GM18505 (cell line): ENCODE results near the gene CBS.

Experiments
- ATAC-seq: cut with Tn5 transposase; IDR thresholded peaks from one replicate; pipeline ENCODE4 v1.9.1; 2021; ENCODE audit not compliant: unreplicated experiment
- POLR2A ChIP-seq: IDR thresholded peaks from 4 replicates; pipeline ENCODE4 v1.6.1; 2011; ENCODE audit warnings: borderline replicate concordance; ENCODE audit not compliant: insufficient read depth, insufficient read length; ENCODE audit errors: extremely low read depth

CBS gene

DNA sequence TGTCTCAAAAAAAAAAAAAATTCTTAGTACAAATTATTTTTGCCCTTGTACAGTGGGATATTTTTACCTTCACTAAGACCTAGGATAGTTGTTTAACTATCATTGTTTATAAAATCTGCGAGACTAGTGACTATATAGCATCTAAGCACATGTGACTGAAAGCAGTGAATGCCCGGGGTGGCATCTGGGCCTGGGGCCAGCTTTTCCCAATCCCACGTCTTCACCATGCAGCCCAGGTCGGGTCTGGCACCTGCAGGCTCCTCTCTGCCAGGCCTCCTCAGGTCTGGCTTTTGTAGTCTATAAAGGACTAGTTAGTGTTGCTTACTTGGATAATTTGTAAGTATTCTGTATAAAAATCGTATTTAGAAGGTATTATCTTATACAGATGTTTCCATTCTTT, 40.8 kb downstream of the CBS start:
- no peak for ATAC-seq
- no peak for TF ChIP-seq POLR2A

DNA sequence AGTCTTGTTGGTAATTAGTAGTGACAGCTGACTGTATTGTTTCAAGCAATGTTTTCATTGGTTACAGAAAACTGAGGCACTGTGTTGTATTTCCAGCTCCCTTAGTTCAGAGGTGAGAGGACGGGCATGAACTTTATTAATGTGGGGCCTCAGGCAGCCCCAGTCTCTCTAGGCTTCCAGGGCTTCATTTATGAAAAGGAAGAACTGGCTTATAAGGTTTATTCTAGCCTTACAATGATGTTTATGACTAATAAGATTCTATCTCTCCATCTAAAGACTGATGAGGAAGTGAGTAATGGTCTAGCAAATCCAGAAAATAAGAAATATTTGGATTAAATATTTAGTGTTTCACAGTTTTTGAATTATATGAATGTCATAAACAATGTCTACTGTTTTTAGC, 41.5 kb downstream of the CBS start:
- ATAC-seq = no peak
- no peak for TF ChIP-seq POLR2A

DNA sequence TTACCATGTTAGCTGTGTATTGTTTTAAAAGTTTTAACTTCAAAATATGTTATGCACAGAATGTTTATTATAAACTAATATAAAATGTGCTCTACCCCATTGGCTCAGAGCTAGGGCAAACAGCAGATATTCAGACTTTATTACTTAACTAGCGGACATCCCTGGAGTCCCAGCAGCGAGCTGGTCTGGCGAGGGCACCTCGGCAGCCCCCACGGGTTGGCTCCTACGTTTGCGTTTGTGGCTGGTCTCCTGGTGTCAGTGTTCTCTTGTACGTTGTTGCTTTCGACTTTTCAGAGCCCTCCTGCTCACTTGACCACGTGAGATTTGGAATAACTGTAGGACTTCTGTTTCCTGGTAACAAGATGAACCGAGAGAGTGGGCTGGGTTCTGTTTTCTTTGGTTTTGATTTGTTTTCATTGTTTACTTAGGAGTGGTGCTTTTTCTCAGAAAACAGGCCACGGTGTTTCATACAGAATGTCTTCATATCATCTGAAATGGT, 44.5 kb downstream of the CBS start:
- ATAC-seq = no peak
- no peak for TF ChIP-seq POLR2A

DNA sequence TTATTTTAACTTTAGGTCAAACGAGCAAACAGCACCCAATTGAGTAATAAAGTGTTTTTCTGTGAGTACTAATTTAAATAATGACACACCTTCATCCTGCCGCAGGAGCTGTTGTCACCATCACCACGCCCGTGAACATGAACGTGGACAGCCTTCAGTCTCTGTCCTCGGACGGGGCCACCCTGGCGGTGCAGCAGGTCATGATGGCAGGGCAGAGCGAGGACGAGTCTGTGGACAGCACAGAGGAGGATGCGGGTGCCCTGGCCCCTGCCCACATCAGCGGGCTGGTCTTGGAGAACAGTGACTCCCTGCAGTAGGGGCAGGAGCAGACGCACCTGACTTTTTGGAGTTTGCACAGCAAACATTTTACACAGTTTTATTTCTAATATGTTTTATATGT, 45.9 kb downstream of the CBS start:
- ATAC-seq = no peak
- no peak for TF ChIP-seq POLR2A

DNA sequence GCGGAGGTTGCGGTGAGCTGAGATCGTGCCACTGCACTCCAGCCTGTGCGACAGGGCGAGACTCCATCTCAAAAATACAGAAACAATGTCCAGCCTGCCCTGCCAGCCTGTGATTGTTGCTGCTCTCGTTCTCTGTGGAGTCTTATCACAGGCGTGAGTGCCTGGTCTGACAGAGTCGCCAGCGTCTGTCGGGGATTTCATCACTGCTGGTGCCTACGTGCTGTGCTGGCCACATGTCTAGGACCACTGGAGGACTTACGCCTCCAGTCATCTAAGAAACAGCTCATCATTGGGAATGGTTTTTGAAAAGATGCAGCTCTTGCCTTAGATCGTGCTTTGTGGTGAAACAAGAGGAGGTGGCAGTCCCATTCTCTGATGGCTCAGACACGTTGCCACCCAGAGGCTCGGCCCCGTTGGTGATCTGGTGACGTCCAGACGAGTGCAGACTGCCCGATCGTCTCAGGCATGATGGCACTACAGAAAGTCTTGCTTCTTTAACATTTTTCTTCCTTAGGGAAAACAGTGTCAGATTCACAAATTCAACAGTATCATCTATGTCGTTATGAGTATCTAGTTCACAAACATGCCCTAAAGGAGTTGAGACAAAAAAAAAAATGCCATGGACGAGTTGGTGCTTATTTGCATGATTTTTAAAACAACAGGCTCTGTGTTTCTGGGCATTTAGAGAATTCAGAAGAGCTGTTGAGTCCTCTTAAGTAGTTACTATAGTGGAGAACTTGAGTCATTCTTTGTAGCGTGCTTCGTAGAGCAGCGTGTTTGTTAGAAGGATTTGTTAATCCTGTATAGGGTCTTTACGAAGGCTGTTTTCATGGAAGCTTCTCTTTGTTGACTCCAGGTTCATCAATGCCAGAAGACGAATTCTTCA, 47.5 kb downstream of the CBS start:
- ATAC-seq = no peak
- no peak for TF ChIP-seq POLR2A

DNA sequence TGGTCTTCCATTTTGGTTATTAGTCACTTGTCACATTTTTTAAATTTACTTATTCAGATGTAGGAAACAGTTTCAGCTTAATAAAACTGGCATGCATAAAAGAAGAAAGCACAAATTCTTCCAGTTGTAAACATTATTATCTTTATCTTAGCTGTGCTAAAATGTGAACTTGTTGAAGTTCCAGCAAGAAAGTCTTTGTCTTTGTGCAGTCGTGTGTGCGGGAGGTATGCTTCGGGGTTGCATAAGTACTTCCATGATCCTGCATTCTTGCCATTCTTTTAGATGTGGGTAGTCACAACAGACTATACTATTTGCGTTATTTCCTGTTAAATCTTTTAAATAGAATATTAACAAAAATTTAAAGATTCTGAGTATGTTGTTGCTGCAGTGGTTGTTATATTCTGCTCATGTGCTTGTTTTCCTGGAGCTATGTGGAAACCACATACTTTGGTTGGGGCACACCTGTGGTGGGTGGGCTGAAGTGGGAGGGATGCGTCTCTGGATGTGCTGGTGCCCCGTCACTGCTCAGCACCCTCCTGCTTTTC, 49.9 kb downstream of the CBS start:
- no peak for TF ChIP-seq POLR2A
- ATAC-seq = no peak

DNA sequence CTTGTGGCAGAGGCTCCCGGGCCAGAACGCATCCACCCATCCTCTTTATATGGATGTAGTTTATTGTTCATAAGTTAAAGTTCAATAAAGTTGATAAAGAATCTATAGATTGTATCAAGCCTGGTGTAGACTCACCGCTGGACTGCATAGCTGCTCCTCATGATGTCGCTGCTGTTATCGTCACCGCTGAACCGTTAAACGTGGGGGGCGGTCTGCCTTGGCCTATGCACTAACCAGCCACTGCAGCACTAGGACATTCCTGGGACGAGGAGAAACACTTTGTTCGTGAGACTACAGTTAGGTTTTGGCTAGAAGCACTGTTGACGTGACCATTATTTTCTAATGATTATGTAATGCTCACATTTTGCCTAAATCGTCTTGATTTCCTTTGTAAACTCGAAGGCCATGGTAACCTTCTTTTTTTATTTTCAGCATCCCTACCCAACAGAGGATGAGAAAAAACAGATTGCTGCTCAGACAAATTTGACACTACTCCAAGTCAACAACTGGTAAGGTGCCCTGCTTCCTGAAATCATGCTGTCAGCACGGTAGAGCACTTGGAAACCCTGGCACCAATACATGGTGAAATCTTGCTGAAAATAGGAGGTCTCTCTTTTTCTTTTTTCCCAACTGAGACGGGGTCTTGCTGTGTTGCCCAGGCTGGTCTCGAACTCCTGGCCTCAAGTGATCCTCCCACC, 51.0 kb downstream of the CBS start:
- TF ChIP-seq POLR2A = no peak
- ATAC-seq = no peak

DNA sequence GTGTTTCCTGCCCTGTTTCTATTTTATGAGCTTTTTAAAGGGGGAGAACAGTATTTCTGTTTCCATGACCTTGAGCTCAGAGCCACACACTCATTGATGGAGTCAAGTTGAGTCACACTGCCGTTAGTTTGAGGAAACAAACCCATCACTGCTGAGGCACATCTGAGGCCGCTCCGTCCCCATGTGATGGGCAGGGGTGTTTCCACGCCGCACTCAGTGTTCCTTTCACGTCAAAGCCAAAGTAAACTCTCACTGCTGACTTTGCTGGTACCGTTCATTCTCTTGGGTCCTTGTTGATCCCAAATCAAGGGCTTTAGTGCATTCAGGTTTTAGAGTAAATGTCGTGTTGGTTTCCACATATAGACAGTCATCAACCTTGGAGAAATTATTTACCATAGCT, 52.5 kb downstream of the CBS start:
- no peak for ATAC-seq
- TF ChIP-seq POLR2A = no peak

DNA sequence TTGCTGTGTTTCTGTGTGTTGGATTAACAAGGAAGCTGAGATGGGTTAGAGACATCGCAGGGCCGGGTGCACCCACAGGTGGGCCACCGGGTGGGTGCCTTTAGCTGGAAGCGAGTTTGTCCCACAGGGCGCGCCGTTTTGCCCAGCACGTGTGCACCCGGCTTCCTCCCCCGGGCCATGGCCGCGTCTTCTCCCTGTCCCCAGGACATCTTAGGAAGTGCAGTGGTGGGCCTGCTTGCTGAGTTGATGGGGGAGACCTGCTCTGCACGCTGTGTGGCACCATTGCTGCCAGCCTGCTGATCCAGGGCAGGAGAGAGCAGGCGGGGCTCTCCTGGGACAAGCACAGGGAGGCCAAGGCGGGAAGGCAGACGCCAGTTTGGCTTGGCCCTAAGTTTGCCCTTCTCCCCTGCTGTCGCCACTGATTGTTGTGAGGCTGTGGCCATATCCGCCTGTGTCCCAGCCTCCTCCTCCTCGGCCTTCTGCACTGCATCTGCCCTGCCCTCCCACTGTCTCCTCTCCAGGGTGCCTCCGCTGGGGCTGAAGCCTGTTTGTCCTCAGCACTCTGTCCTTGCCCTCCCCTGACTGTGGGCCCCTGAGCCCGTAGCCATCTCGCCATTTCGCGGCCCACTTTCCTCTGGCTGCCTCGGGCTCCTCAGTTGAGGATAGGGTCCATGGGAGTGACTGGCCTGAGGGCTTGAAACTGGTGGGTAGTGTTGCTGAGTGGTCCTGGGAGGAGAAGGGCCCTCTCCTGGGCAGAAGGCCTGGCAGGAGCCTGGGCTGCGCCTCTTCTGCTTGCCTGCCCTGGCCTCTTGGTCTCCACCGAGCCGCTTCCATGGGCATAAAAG, 53.7 kb downstream of the CBS start:
- no peak for TF ChIP-seq POLR2A

DNA sequence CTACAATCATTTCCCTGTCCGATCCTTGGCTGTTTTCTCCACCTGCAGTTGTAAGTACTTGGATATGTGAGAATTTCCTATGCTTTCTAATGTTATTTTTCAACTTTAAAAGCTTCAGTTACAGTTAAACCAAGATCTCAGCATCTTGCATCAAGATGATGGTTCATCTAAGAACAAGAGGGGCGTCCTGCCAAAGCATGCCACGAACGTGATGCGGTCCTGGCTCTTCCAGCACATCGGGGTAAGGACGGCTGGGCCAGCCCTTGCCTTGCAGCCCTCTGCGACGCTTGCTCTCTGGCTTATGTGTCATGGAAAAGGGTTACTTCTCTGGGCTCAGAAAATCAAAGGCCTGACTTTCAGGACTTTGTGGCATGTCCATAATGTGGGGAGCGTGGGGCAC, 54.4 kb downstream of the CBS start:
- no peak for ATAC-seq
- TF ChIP-seq POLR2A = no peak

More for the DNA sequence above, 53.7 kb downstream of the CBS start:
- ATAC-seq = no peak

DNA sequence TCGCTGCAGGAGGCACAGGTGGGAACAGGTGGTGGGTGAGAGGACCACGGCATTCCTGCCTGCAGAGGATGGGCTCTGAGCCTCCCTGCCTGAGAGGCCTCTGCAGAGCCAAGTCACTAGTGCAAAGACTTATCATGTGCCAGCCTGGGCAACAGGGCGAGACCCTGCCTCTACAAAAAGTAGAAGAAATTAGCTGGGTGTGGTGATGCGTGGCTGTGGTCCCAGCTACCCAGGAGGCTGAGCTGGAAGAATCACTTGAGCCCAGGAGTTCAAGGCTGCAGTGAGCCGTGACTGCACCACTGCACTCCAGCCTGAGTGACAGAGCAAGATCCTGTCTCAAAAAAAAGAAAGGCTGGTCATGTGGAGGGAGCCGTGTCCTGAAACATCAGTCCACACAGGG, 54.9 kb downstream of the CBS start:
- ATAC-seq = no peak
- no peak for TF ChIP-seq POLR2A

DNA sequence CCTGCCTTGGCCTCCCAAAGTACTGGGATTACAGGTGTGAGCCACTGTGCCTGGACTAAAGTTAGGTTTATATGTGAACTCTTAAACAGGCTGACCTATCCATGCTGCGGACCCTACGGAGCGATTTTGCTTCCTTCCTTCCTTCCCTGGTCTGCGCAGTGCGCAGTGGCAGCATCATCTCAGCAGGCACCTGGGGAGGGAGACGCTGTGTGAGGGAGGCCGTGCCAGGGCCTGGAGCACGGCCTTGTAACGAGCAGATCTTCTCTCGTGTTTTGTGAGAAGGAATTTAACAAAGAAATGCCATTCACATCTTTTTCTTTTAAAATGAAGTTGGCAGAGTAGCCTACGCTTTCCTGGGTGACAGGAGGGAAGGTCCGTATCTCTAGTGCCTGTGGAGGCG, 55.5 kb downstream of the CBS start:
- ATAC-seq = no peak
- no peak for TF ChIP-seq POLR2A

DNA sequence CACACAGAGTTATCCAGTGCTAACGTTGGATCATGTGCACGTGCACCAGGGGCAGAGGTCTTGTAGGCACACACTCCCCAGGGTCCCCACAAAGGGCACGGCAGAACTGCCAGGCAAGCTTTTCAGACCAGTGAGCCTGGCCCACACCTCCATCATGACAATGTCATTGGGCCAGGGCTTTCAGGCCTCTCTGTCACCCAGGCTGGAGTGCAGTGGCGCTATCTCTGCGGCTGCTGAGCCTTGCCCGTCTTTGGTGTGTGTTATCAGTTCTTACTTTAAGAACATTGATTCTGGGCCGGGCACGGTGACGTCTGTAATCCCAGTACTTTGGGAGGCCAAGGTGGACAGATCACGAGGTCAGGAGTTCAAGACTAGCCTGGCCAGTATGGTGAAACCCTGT, 57.1 kb downstream of the CBS start:
- no peak for TF ChIP-seq POLR2A
- ATAC-seq = no peak
